HG03354 (cell line): ENCODE results near the gene FURIN.

Source experiments
- ATAC-seq: cut with Tn5 transposase; IDR thresholded peaks from one replicate; pipeline ENCODE4 v1.9.1; 2021; ENCODE audit warnings: mild to moderate bottlenecking; ENCODE audit not compliant: unreplicated experiment, poor library complexity, severe bottlenecking

FURIN gene

GRCh38 chr15:90930861-90931574, 62.6 kb downstream of the FURIN start:
- ATAC-seq, result no peak

DNA sequence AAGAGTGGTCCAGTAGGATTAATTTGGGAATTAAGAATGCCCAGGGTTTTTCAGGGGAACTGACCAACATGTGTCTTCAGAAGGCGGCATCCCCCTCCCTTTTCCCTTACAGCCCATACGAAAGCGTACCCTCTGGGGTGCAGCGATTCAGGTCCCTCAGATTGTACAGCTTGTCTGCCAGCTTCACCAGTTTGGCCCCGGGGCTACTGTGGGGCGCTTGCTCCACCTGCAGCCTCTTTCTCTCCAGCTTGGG, 63.1 kb downstream of the FURIN start:
- no peak for ATAC-seq

- peak; percentile 51 for ATAC-seq
Measured at GRCh38 chr15:90931828-90932659, 63.7 kb downstream of the FURIN start, which contains the start of gene HDDC3. Gene HDDC3 (minus strand): TSS chr15:90932549. CDS start chr15:90932540, 9 bp downstream.

- ATAC-seq, result no peak
Measured at GRCh38 chr15:90932660-90932991, 64.2 kb downstream of the FURIN start.
